Right lobe of liver (tissue), 4 donors: Measurements from ENCODE around the gene KCNK16.

ENCODE experiments used
- CTCF ChIP-seq, 4 donors: fragments of 200-600 bp in 3 of 4; fragments of 450-650 bp in 1 of 4; IDR thresholded peaks; one replicate each; pipeline versions ENCODE4 v1.5.1 to v1.8.0; 2016 to 2022; ENCODE audit warnings: antibody characterized with exemption in 4 of 4, mild to moderate bottlenecking in 2 of 4
- POLR2A ChIP-seq: fragments of 450-650 bp; IDR thresholded peaks from one replicate; pipeline ENCODE4 v1.6.1; 2017; ENCODE audit warnings: antibody characterized with exemption, mild to moderate bottlenecking
- donor health status: DM: no; HTN: no; CAD: no.
- donor health status: DM: no; HTN: no; CAD: no.
- donor health status: DM: no; HTN: yes; CAD: no.

- no peak for TF ChIP-seq CTCF (IDR thresholded peaks at IDR 0.05)
- TF ChIP-seq POLR2A = no peak
These were observed 52.5 kb downstream of the KCNK16 start for GRCh38 chr6:39269961-39270360.
